Superior temporal gyrus (tissue), 1 donor: ENCODE measurements around the gene MRPL3.
A peak's percentile ranks its signal among the peaks of the same experiment; 100 is the strongest.

Experiments used
- DNase-seq: peaks from one replicate; pipeline ENCODE4 v3.0.0-alpha.2; 2016; ENCODE audit errors: extremely low spot score

MRPL3 gene

DNA sequence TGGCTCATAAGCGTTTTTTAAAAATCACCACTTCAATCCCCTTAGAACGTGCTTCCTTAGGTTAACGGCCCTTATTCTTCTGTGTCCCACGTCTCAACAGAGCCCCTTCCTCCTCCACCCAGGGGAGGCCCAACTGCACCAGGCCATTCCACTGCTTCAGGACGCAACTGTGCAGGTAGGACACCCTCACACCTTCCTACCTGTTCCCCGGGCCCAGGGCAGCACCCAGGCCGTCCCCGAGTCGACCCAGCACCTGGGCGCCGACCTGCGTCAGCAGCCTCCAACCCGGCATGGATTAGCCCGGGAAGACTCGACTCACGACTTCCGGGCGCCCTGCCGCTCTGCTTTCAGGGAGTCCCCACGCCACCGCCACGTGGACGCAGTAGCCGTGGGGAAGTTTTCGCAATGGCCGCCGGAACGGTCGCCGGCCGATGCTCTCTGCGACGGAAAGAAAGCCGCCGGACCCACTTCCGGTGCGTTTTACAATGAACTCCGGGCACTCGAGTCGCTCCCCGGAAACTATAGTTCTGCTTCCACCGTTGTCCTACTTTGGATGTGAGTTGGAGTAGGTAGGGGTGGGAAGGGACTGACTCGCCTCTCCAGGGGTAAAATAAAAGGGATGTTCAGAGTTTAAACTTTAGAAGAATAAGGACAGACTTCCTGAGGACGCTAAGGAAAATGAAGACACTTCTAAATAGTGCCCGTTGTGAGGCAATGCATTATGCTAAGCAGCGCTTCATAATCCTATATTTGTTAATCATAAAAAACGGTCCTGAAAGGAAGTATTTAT, at the start of gene MRPL3:
Gene MRPL3 (minus strand): TSS at position 442 of the 790 bp plus-strand sequence. CDS start 150 bp downstream, at position 292.
- peak; percentile 94 for DNase-seq

DNA sequence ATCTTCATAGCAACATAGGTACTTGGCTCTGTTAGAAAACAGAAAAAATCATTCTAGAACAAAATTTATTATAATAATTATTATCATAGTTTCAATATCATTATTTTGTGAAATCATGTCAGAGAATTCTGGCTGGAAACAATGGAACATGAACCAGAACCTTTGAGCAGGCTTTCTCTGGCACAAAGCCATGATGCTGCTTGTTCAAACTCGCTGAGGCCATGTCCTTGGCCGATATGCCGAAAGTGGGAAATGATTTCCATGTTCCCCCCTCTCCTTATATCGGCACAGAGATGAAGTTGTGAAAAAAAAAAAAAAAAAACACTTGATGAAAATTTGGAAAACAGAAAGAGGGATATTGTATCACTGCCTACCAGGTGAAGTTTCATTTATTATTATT, 49.0 kb upstream of the MRPL3 start:
- no peak for DNase-seq

DNA sequence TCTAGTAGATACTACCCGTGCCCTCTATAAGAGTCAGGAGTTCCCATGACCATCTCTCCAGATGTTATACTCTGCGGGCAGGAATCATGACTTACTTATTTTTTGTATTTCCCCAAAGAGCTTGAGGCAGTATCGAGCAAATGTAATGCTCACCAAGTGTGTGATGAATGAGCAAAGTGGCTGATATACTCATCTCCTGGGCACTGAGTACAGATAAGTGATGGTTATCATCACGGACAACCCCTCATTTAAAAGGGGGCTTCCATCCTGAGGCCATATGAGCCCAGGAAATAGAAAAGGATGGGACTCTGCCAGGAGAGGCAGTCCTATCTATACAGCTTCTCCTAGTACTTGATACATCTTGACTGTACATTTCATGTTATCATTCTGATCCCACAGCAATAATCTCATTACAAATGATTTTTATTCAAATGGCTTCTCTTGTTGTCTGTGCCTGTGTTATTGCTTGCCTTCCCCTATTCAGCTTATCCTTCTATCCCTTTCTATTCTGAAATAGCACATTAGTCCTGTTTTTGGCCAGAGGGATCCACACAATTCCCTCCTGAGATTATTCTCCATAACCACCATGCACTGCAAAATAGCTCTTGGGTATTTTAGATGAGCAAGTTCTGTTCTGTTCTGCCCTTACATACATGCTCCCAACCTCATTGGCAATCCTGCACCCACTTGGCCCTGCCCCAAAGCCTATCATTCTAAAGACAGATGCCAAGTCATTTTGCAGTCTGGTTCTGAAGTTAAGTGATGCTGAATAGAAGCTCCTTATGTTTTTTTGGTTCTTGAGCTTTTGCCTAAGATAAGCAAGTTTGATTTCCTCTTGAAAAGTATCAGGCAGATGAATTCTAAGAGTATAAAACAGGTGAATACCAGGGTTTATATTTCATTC, 48.0 kb upstream of the MRPL3 start:
- DNase-seq = no peak

DNA sequence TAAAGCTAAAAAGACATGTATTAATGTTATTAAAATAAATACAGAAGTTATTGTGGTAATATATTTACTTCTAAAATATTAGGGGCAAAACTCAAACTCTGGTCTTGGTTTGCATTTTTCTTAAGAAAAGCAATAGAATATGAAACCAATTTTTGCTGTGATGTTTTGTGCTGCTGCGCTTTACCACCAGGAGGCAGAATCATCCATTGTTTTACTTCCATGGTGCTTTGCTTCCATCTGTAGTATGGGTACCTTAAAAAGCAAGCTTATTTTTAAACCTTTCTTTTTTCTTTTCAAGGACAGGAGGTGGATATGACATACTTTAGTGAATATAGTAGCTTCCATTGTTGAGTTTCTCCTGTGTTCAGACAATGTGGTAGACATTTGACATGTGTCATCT, 46.6 kb upstream of the MRPL3 start:
- DNase-seq = no peak

DNA sequence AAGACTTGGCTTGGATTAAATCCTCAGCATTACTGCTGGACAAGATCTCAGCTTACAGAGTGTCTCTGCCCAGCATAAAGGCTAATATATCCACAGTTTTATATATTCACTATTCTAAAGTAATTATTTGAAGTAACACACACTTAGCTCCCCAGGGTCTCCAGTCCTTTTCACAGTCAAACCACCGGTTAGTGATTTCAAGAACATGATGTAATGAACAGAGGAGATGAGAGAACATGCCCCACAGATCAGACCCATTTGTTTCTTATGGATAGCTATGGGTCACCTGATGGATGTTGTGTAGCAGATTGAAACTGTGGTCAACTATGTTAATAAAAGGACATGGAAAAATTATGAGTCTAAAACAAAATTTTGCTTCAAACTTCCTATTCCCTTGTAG, 44.8 kb upstream of the MRPL3 start:
- no peak for DNase-seq

DNA sequence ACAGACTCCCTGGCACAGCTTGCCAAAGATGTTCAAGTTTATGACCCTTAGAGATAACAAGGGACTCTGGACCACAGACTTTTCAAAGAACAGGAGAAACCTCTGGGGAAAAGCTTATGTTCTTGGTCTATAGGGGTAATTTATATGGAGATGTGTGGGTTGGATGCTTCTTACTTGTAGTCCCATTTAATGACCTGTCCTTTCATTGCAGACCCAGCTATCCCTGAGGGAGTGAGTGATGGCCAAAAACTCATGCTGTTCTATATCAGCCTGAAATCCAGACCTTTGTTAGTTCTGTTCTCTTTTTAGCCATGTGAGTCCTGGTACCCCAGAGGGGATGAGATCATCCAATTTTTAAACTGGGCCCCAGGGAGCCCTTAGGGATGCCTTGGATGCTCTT, 43.7 kb upstream of the MRPL3 start:
- no peak for DNase-seq

DNA sequence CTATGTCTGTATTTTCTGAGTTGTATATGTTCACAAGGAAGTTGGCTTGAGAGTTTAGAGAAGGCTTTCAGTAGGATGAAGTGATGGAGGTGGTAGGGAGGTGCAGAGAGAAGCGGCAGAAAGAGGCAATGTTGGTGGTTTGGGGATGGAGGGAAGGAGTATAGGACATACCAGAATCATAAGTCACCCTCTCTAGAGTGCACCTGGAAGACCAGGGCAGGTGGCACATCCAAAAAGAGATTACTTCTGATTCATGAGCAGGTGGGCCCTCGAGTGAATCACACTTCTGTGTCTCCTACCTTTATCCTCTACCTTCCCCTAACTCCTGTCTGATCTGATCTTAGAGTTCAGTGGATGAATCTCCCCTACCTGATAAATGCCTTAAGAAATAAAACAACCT, 41.8 kb upstream of the MRPL3 start:
- DNase-seq = no peak

DNA sequence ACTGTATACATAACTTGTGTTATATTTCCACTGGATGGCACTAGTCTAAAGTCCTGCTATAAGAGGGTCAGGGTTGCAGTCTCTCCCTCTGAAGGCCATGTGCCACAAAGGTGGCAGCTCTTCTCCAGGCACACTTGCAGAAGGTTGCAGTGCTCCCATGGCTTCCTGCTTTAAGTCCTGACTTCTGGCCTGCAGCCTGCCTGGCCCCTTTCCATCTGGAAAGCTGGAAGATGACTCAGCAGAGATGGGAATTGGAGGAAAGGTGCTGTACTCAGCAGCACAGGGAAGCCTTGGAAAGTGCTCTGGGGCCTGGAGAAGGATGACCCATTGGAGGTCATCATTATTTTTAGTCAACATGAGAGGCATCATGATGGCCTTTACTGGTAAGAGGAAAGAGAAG, 40.9 kb upstream of the MRPL3 start:
- no peak for DNase-seq

DNA sequence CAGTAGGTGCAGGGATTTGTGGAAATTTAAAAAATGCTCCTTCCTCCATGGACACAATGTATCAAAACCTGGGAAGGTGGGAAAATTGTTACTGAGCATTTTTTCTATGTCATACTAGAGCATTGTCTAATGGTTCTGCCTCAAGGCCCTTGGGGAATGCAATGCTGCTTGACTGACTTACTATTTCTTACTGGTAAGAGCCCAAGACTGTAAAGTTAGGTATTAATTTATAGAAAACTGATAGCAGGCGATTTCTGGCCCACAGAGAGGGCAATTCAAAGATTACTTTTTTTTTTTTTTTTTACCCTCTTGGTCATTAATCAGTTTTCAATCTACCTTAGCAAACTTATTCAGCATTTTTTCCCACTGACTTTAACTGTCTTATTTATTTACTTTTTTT, 38.5 kb upstream of the MRPL3 start:
- no peak for DNase-seq

DNA sequence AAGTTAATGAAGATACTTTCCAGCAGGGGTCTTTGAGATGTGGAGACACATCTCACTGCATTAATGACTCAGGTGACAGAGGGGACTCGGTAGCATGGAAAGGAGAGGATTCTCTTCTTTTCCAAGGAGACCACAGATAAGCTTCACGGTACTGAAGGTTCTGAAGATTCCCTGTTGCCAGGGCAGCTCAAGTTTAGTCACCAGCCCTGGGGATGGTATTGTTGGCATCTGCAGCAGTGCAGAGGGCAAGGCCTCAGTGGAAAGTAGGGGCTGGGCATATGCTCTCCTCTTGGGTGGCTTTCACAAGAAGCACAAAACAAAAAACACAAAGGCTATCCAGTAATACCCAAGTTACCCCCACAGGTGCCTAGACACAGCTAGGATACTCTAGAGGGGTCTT, 38.0 kb upstream of the MRPL3 start:
- no peak for DNase-seq

DNA sequence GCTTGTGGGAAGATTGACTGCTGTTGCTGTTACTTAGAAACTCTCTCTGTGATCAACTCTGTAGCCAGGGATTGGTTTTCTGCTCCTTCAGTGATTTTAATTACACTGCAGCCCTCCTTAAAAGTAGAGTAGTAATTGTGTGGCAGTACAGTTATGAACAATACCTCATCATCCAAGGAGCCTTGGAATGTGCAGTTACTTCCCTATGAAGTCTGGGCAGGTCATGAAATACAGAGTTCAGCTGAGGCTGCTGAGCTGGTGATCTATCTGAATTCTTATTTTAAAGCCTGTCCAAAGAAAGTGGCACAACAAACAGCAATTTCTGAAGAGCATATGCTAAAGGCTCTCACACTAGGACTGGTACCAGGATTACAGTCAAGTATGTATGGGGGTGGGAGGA, 37.4 kb upstream of the MRPL3 start:
- no peak for DNase-seq

DNA sequence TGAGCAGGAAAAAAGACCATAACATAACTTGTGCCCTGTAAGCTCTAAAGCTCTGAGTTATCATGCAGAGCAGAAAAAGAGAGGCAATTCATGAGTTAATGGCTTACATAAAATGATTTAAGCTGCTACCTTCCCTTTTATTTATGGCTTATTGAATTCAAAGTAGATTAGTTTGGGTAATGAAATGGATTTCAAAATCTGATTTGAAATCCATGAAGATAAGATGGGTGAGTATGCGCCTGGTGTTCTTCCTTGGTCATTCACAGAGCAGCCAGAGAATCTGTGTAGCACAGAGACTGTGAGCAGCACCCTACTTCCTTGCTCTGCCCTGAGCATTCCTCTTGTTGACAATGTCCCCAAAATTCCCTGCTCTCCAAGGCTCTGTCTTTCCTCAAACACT, 36.2 kb upstream of the MRPL3 start:
- DNase-seq = no peak

DNA sequence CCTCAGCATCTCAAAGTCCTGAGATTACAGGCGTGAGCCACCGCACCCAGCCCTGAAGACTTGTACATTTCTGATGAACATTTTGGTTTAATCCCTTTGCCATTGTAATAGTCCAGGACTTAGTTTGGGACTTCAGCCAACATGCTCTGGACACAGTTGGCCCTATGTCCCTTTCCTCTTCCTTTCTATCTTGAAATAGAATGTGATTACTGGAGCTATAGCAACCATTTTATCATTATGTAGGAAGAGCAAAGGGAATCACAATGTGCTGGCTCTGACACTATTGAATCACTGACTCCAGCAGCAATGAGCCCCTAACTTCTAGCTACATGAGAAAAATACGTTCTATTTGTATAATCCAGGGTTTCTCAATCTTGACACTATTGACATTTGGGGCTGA, 34.8 kb upstream of the MRPL3 start:
- DNase-seq = no peak

DNA sequence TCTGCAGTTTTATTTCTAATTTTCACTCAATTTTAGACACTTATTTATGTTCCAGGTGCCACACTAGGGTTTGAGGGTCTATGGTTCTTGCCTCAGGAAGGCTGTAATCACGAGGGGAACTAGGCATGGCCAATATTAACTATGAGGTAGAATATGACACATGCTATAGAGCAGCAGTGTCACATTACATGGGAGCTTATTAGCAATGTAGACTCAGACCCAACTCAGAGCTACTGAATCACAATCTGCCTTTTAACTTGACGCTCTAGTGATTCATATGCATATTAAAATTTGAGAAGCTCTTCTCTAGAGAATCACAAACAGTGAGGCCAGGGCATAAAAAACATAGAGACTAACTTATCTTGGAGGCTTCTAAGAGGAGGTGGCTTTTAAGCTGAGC, 32.8 kb upstream of the MRPL3 start:
- DNase-seq = no peak

DNA sequence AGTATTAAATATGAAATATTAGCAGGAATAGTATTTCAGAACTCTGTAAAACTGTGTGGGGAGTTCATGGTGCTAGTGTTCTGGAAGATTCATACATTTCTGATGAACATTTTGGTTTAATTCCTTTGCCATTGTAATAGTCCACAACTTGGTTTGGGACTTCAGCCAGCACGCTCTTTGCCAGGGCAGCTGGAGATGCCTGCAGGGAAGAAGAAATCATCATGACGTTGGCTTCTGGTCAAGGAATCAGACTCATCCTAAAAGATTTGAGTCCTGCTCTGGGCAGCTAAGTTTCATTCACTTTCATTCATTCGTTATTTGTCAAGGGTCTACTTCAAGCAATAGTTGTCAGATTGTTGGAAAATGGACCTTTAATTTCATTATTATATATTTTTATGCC, 32.4 kb upstream of the MRPL3 start:
- DNase-seq = no peak

DNA sequence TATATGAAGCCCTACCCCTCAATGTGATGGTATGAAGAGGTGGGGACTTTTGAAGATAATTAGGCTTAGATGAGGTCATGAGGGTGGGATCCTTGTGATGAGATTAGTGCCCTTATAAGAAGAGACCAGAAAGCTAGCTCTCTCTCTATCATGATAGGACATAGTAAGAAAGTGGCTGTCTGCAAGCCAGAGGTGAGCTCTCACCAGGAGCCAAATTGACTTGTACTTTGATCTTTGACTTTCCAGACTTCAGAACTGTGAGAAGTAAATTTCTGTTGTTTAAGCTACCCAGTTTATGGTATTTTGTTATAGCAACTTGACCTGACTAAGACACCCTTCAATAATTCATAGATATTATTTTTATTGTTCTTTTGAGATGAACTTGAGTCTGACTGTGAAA, 29.9 kb upstream of the MRPL3 start:
- no peak for DNase-seq

DNA sequence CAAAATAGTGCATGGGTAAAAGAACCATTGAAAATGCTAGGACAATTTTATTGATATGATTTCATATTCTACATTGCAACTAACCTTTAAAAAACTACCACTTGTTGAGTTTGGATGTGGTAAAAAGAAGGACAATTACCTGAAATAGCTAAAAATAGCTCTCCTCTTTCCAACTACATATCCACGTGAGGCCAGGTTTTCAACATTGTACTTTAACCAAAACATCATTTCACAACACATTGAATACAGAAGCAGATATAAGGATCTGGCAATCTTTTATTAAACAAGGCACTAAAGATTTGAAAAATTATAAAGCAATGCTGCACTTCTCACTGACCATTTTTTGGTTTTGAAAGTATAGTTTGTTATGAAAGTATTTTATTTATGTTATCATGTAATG, 28.1 kb upstream of the MRPL3 start:
- DNase-seq = no peak

DNA sequence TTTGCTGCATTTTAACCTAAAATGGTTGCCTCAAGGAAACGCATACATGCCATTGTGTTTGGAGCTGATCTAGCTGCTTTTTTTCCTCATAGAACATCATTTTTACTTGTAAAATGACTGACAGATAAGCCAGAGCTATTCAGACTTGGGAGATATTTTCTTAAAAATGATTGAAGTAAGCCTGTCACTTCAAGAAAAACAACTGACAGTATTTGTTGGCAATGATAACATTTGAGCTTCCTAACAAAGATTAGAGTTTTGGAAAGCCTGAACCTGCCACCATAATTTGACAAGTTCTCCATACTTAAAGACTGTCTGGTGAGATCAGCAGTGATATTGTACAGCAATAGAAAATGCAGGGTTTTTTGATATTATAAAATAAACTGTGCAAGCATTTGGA, 27.6 kb upstream of the MRPL3 start:
- no peak for DNase-seq

DNA sequence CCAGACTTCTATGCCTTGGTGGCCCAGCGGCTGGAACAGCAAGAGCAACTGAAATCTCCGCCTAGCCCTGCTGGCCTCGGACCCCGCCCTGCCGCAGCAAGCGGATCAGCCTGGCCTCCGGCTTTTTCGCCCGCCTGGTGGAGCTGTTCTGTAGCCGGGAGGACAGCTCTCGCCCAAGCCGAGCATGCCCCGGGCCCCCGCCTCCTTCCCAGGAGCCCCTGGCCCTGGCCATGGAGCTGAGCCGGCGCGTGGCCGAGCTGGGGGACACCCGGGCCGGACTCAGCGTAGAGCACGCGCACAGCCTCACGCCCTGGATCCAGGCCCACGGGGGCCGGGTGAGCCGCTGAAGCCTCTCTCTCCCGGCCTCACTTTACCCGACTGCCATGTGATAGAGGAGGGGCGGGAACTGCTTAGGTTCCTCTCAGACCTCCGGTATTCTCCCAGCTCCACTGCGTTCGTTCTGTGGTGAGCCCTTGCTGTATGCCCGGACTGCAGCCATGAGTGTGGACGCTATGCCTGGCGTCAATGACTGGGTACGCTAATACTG, 24.1 kb upstream of the MRPL3 start:
- DNase-seq = no peak

DNA sequence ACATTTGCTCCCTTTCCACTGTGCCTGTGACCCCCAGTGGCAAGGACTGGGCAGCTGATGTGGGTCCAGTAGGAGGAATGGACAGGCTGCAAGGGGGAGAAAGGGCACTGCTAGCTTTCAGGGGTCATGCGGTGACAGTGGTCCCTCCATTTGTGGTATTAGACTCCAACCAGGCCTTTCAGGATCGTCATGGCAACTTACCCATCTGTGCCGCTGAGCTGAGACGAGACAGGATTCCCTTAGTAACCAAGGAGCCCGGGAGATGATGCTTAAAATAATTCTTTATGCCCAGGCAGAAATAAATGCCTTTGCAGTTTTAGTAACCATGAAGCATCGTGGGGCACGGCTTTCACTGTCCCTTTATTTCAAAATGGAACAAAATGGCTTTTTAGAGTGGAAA, 15.9 kb upstream of the MRPL3 start:
- peak; percentile 44 for DNase-seq

DNA sequence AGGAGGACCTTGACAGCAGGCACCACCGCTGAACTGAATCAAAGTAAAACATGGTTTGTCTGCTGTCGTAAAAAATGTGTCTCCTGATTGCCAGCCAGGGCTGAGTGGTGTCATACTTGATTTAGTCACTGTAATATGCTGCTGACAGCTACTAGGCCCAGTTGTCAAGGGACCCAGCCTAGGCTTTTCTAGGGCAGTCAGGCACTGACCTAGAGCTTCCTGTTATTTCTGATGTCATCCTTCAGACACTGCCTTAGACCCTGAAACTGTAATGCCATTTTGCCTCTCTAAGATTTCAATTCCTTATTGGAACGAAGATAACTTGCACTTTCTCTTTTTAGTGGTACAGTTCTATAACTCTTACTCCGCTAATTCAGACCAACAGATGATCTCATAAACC, 2.6 kb upstream of the MRPL3 start:
- no peak for DNase-seq

DNA sequence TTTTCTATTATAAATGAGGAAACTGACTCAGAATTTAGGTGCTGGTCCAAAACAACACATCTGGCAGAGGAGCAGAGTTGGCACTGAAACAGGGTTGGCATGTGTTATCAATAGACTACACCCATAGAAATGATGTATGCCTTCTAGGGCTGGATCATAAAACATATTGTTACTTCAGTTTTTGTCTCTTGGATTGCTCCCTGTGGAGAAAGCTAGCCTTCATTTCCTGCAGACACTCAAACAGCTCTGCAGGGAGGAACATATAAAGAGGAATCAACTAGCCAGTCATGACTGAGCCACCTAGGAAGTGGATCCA, 507 bp upstream of the MRPL3 start:
- no peak for DNase-seq

DNA sequence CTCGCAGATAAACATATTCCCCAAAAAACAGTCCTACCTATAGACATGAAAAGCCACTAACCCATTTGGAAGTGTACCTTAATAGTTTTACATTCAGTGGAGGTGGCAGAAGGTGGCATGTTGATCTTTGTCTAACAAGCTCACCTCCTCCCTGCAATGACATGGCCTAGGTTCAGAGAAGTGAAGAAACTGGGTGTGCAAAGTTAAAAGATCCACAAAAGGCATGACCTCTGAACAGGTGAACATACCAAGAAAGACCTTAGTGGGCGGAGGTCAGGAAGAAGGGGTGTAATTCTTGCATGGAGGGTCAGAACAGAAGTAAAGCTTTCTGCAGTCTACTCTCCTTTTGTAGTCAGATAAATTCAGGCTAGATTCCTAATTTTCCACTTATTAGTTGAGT, 822 bp downstream of the MRPL3 start:
- no peak for DNase-seq
